C4-2B (cell line): ENCODE data around the gene RESP18.

ENCODE experiments used
- H3K27ac ChIP-seq: fragments of 450-650 bp; 2 replicates; pipeline ENCODE4 v1.5.1; 2017
- CTCF ChIP-seq: fragments of 450-650 bp; conservative IDR thresholded peaks from 2 replicates; pipeline ENCODE4 v1.5.1; 2017; ENCODE audit warnings: mild to moderate bottlenecking
- ZFX ChIP-seq: fragments of 450-650 bp; IDR thresholded peaks from 2 replicates; pipeline ENCODE4 v1.6.1; 2017

RESP18 gene

DNA sequence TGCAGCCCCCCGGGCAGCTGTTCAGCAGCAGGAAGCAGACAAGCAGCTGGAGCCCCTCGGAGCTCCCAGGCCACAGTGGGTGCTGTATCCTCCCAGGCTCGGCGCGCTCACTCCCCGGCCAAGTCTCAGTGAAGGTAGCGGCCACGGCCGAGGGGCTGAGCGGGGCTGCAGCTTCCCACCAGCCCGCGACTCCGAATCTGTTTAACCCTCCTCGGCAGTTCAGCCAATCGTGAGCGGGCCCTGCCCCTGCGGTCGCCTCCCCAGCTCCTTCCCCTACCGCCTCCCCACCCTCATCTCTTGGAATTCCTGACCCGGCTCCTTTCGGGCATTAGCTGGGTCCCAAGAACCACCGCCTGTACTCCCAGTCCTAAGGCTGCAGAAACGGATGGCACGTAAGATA is at the start of gene RESP18:
RESP18 (minus strand) TSS at position 203 of the 400 bp plus-strand sequence.
- no peak within 1 kb of the TSS for H3K27ac ChIP-seq
- TF ChIP-seq ZFX (no peak), CTCF (no peak)

GRCh38 chr2:219381448-219381847 is 48.9 kb upstream of the RESP18 start:
- TF ChIP-seq ZFX (no peak), CTCF (no peak)
- H3K27ac ChIP-seq, result no peak overlapping the region

DNA sequence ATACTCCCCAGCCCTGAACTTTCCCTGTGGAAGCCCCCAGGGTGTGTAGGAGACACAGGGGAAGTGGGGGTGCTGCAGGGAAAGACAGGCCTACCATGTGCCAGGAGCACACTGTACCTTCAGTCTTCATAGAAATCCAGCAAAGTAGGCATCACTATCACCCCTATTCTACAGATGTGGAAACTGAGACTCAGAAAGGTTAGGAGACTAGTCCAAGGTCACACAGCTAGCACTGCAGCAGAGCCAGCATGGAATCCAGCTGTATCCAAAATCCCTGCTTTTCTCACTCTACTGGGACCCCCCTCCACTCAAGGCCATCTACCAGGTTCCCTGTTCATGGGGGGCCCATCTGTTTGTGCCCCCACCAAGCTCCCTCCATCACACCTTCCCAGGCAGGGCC is 48.4 kb upstream of the RESP18 start:
- no peak overlapping the region for H3K27ac ChIP-seq
- TF ChIP-seq CTCF, result no peak
- TF ChIP-seq ZFX, result no peak

- H3K27ac ChIP-seq, result no peak overlapping the region
- TF ChIP-seq CTCF, result no peak
- no peak for TF ChIP-seq ZFX
Observed at GRCh38 chr2:219378163-219378851, 45.8 kb upstream of the RESP18 start.

GRCh38 chr2:219369447-219369861 is 36.9 kb upstream of the RESP18 start:
- no peak overlapping the region for H3K27ac ChIP-seq
- no peak for TF ChIP-seq CTCF
- no peak for TF ChIP-seq ZFX

GRCh38 chr2:219368690-219369191 is 36.2 kb upstream of the RESP18 start:
- no peak overlapping the region for H3K27ac ChIP-seq
- TF ChIP-seq ZFX (no peak), CTCF (no peak)

- no peak for TF ChIP-seq ZFX
- TF ChIP-seq CTCF, result no peak
- no peak overlapping the region for H3K27ac ChIP-seq
Observed at GRCh38 chr2:219362524-219363164, 30.1 kb upstream of the RESP18 start.
